Measurements from ENCODE around the gene DAPP1.
"Not testable (repeated sequence)": the region's sequence is repeated elsewhere in the genome, so short reads cannot be mapped to it uniquely, and the experiment has no call there.

The DAPP1 gene, protein sequence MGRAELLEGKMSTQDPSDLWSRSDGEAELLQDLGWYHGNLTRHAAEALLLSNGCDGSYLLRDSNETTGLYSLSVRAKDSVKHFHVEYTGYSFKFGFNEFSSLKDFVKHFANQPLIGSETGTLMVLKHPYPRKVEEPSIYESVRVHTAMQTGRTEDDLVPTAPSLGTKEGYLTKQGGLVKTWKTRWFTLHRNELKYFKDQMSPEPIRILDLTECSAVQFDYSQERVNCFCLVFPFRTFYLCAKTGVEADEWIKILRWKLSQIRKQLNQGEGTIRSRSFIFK

DNA sequence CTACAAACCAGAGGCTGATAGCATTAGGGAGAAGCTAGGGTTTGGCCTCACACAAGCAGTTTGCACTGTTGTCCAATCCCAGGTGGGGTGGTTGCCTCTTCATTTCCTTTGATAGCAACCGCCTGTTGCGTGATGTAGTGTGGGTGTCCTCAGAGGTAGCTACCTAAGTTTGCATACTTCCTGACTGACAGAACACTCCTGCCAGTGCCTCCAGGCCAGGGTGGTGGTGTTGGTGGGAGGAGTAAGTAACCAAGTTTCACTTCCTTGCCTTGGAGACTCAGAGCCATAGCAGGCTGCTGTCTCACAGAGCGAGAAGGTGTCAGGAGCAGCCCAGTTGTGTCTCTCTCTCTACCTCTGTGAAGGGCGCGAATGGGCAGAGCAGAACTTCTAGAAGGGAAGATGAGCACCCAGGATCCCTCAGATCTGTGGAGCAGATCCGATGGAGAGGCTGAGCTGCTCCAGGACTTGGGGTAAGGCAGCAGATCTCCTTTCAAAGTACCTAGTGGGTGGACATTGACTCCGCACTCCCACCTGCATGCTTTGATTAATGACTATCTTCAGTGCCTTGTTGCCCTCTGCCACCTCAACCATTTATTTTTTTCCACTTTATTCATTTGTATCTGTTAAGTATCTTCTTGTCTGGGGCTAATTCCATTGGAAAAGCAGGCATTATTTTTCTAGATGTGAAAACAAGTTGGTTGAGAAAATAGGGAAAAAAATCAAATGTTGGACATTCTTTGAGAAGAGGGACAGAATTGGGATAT lies at the start of gene DAPP1:
Gene DAPP1, plus strand, starts transcription at position 283 of the 764 bp plus-strand sequence. Its CDS starts 87 bp downstream, at position 370.
- no peak for DNase-seq (ENCODE audit: low read depth, low spot score)

DNA sequence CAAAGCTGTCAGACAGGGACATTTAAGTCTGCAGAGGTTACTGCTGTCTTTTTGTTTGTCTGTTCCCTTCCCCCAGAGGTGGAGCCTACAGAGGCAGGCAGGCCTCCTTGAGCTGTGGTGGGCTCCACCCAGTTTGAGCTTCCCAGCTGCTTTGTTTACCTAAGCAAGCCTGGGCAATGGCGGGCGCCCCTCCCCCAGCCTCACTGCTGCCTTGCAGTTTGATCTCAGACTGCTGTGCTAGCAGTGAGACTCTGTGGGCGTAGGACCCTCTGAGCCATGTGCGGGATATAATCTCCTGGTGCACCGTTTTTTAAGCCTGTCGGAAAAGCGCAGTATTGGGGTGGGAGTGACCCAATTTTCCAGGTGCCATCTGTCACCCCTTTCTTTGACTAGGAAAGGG lies 45.8 kb upstream of the DAPP1 start:
- not testable (repeated sequence) for DNase-seq (ENCODE audit: low read depth, low spot score)

DNA sequence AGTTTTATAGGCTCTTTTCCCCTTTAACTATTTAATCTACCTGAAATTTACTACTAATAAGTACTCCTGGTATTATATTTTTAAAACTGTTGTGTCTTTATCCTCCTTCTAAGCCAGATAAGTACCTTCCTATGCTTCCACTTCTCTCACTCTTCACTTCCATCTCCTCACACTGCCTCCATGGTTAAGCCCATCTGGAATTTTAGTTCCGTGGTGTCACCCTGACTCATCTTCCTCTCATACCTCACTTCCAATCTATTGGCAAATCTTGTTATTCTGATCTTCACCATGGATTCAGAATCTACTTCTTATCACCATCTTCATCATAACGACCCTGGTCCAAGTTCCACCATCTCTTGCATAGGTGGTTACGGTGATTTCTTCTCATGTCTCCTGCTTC lies 32.7 kb upstream of the DAPP1 start:
- DNase-seq (ENCODE audit: low read depth, low spot score): no peak

DNA sequence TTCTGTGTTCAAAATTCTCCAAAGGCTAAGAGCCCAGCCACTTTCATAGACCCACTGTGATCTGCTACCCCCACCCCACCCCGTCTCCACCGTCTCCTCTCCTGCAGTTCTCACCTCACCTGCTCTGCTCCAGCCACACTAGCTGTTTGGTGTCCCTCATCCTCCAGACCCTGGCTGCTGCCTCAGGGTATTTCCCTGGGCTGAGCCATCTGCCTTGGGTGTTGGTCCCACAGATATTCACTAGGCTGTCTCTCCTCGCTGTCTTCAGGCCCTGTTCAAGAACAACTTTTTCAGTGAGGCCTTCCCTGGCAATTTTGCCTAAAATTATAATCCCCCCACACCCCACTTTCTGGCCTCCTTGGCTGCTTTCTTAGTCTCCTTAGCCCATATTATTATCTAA lies 31.8 kb upstream of the DAPP1 start:
- DNase-seq (ENCODE audit: low read depth, low spot score): no peak

DNA sequence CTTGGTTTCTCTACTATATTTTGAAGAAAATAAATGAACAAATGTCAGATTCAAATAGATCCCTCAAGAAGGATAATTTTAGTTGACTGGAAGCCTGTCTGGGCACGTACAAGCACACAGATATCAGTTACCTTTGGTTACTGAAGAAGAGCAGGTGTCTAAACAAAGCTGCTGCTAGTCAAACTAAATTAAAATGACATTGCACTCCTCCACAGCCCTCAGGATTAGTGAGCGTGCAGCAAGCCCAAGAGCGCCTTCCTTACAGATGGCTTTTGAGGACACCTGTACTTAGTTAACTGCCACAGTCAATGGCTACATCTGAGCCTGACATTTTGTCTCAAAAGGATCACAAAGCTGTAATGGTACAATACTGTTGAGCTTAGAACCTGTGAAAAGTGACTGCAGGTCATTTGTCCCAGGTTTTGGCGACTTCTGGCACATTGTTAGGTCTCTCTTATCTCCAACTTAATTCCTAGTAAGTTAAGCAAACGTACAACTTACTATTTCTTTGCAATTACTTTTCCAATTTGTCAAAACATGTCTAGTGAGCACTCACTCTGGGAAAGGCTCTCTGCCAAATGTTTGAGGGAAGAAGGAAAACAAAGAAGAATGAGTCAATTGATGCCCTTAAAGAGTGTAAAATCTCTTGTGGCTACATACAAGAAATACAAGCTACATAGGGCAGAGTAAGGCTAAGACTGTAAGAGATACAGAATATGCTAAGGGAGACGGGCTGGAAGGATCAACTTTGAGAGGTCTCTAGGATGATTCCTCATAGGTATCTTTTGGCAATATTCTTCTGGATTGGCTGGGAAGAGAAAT lies 25.6 kb upstream of the DAPP1 start:
- no peak for DNase-seq (ENCODE audit: low read depth, low spot score)

DNA sequence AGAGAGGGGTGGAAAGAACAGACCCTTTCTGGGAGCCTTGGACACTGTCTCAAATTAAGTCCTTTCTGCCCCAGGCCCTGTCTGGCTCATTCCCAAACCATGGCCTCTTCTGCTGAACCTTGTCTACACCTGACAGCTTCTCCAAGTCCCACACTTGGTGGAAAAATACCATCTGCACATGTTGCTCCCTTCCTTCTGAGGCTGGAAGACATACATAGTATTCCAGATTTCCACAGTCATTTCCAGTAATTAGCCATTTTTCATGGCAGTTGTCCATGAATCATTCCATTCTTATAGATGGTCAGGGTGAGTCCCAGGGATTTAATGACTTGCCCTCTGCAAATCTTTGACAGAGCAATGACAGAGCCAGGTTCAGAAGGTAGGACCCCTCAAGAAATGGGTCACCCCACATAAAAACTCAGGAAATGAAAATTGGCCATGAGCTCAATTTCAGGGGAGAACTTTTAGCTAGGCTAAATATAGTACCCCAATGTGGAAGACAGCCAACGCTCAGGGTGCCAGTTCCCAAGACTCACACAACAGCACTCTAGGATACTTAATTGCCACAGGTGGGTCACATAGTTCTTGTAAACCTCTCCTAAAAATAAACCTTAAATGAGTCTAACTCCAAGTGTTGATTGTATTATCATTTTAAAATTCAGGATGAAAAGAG lies 16.2 kb upstream of the DAPP1 start:
- DNase-seq (ENCODE audit: low read depth, low spot score): no peak

DNA sequence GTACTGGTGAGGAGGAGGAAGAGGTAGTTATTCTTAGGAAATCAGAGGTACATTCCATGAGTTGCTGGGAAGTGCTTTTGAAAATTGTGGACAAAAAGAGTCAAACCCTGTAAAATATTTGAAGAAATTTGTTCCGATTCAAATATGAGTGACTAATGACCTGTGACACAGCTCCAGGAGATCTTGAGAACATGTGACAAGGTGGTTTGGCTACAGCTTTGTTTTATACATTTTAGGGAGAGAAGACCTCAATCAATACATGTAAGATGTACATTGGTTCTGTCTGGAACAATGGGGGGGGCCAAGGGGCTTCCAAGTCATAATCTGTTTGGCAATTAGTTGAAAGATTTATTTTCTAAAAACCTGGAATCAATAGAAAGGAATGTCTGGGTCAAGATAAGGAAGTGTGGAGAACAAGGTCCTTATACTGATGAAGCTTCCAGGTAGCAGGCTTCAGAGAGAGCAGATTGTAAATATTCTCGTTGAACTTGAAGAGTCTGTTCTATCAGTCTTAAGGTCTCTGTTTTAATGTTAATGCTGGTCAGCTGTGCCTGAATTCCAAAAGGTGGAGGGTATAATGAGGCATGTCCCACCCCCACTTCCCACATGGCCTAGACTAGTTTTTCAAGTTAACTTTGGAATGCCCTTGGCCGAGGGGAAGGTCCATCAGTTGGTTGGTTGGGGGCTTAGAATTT lies 15.5 kb upstream of the DAPP1 start:
- DNase-seq (ENCODE audit: low read depth, low spot score): no peak

DNA sequence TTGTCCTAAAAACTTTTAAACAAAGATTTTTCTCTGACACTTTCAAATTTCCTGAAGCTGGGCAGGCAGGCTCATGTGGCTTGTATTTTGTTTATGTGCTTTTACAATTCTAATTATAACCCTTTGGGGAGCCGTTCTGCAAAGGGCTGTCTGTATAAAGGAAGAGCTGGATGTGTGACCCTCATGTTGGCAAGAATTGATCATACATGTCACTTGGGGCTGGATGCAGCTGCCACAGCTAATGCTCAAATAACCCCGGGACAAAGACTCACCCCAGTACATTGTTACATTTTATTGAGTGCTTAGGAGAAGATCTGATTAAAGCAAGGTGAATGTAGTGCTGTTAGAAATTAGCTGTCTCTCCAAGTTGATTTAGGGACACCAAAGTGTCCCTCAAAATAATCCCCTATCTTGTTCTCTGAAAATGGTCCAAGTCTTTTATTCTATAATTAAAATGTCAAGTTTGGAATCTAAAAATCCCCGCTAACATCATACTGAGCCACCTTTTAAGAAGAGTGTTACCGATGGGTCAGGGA lies 13.0 kb upstream of the DAPP1 start:
- DNase-seq (ENCODE audit: low read depth, low spot score): no peak

DNA sequence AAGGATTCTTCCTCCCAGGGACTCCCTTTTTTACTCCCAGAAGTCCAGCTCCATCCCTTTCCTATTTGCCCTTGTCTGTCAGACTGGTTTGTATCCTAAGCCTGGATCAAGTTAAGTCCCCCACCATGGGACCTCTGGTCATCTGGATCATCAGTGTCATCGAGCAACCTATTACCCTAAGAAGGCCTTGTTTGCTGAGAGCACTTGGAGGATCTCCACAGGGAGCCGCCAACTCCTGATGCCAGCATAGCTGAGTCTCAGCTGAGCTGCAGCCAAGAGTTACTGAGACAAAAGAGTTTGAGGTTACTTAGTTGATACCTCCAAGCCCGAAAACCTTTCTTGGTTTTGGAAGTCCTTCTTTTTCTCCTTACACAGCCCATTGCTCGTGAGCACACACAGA lies 10.1 kb upstream of the DAPP1 start:
- DNase-seq (ENCODE audit: low read depth, low spot score): no peak

DNA sequence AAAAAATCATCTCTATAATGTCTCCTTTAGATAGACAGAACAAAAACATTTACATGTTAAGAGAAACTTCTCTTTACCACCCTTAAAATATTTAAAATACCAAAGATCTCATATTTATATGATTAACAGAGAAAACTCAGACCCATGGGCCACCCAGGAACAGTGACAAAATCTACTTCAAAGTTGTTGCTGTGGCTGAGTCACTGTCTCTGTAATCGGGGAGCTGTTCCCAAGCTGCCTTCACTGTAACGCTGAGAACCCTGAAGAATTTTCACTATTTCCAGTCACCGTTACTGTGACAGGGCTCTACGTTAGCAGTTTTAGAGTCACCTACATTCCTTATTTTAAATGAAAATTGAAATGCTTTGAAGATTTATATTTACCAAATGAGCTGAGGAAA lies 9.0 kb upstream of the DAPP1 start:
- DNase-seq (ENCODE audit: low read depth, low spot score): no peak

DNA sequence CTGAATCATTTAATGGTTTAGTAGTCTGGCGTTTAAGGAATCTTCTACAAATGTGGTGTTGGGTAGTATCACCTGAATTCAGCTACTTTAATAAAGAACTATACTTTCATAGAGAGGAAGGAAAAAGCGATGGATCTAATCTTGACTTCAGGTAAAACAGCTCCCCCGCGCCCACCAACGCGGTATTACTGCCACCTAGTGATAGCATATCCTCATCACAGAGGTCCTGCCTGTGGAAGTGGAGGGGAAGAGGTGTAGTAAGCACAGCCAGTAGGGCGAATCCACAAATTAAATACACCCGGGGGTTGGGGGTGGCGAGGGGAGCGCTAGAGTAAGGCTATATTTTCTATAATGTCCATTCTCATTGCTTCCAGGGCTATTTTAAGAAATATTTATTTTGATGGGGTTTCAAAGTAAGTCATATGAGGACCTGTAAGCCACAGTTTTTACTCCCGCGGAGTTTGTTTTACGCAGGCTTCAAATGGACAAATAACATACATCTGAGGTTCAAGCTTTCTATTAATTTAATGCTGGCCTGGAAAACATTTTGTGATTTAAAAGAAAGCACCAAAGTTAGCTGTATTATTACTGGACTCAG lies 8.3 kb upstream of the DAPP1 start:
- DNase-seq (ENCODE audit: low read depth, low spot score): no peak

DNA sequence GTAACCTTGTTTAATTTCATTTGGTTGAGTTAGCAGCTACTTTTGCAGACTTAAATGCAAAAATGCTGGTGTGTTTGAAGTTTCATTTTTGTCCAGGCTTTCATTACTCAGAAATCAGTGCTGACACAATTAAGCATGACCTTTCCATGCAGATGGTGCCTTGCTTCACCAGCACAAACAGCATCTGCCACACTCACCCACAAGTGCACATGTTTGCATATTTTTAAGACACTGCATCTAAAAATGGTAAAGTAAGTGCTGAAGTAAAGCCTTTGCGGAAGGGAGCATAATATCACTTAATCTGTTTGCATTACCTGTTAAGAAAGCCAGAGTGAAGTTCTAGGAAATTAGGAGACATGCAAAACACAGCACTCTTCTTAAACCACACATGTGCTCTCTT lies 7.3 kb upstream of the DAPP1 start:
- DNase-seq (ENCODE audit: low read depth, low spot score): no peak

DNA sequence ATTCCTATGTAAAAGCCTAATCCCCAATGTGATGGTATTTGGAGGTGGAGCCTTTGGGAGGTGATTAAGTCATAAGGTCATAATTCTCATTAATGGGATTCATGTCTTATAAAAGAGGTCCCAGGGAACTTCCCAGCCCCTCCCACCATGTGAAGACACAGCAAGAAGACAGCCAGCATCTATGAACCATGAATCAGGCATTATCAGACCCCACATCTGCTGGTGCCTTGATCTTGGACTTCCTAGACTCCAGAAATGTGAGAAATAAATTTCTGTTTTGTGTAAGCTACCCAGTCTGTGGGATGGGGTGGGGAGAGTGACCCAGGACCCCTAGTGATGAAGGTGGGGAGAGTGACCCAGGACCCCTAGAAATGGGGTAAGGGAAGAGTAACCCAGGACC lies 6.1 kb upstream of the DAPP1 start:
- DNase-seq (ENCODE audit: low read depth, low spot score): no peak

DNA sequence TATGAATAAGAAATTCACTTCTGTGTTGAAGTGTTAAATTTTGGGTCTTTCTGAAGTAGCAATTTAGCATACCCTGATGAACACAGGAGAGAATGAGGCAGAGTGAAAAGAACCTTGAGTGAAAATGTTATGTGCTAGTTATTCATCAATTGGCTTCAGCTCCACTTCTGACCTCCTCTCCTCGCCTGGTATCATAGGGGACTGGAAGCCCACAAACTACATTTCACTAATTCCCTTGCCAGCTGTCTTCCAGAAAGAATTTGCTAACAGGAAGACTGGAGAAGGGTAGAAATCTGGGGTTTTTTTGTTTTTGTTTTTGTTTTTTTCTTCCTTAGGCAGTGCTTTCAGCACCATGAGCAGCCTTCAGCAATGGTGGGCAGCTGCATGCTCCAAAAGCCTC lies 5.5 kb upstream of the DAPP1 start:
- no peak for DNase-seq (ENCODE audit: low read depth, low spot score)

DNA sequence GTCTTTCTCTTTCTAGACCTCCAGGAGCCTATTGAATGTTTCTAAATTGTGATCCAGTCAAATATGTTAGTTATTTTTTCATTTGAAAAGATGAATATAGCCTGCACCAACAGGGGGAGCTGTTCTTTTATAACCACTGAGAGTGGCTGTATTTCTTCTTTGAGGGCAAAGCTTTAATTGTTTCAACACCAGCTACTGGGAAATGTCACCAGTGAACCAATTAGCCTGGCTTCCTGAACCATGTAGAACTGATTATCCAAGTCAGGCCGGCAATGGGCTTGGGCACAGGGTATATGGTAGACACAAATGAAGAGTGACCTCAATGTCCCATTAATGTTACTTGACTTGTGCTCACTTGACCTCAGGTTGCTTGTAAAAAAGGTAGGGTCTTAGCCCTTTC lies 4.8 kb upstream of the DAPP1 start:
- no peak for DNase-seq (ENCODE audit: low read depth, low spot score)

DNA sequence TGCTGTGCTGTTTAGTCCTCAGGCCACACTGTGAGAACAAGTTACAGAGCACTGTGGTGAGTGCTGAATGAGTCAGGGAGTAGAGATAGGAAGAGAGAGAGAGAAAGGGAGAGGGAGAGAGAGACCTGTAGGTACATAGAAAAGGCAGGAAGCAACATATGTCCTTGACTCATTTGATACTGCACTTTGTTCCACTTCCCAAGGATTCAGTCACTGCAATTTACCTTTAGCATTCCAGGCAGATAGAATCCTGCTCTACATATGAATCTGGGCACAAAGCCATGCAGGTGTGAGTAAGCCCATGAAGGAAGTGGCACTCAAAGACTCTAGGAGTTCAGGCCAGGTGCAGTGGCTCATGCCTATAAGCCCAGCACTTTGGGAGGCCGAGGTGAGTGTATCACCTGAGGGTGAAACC lies 1.0 kb upstream of the DAPP1 start:
- no peak for DNase-seq (ENCODE audit: low read depth, low spot score)

DNA sequence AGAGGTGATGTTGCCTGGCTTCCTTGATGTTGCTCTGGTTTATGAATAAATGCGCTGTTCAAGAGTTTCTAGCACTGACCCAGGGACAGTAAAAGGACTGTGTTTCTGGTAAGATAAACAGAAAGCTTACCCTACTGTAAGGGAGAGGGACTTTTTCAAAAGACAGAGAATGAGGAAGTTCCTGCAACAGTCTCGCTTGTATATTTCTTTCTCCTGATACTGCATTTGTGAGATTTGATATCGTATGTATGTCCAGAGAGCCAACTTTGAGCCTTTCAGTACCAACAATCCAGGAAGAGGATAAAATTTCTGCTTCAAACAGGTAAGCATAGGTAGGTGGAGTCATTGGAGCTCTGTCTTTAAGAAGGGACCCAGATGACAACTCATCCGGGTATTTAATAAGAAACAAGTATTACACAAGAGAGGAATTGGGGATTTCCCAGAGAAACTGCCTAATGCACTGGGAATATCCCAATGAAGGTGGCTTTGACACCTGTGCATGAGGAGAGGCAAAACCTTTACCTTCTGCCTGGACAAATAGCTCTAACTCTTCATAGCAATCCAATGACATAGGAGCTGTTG lies 773 bp downstream of the DAPP1 start:
- DNase-seq (ENCODE audit: low read depth, low spot score): no peak

DNA sequence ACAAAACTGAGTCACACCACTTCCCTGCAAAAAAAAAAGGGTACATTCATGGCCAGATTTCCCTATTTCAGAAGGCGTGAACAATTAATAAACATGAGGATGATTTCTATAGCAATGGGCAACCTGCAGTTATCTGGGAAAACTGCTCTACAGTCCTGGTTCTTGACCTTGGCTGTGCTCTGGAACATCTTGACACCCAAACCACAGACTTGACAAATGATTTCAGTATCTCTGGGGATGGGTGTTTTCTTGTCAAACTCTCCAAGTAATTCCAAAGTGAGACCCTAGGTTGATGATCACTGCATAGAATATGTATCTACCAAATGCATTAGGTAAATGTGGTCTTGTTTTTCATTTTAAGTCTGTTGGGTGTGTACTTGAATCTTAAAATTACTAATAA lies 2.0 kb downstream of the DAPP1 start:
- no peak for DNase-seq (ENCODE audit: low read depth, low spot score)

DNA sequence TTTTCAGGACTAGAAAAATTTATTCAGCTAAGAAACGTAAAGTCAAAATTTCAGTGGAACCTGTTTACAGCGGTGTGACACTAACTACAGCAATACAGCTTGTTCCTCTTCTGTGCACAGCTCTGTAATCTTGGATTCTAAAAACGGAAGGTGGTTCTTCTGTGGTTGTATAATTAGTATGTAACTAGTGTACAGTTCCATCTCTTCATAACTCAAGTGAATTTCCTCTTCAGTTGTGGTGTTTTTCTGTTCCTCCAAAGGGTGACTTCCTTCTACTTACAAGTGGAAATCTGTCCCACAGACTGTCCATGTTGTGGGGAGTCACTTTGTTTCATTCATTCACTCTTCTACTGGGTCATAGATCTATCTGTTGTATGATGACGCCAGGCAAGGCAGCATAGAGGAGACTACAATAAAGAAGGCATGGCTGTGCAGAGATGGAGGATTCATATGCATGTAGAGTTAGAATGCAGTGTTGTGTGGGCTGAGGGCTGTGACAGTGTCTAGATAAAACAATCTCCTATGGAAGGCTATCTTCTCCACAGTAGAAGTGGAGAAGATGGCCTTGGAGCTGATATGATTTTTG lies 5.4 kb downstream of the DAPP1 start:
- no peak for DNase-seq (ENCODE audit: low read depth, low spot score)

DNA sequence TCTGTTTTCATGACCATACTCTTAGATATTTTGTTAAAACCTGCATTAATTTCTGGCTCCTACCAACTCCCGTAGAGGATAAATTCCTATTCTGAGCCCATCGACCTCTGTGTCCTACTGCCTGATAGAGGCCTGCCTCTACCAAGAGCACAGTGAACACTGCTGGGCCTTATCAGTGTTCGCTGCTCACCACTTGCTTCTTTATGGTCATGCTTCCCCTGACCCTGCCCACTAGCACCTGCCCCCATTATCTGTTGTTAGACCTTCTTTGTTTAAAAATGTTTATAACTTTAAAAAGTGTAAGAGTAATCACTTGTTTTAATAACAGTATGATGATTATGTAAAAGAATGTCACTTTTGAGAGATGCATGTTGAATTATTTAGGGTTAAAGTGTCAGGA lies 6.1 kb downstream of the DAPP1 start:
- no peak for DNase-seq (ENCODE audit: low read depth, low spot score)

Measured in brain pericyte (primary cell).